Activated CD4-positive, alpha-beta T cell treated with anti-CD3 and anti-CD28 coated beads, Interleukin-2, amount 50 U/mL, for 24 hours (primary cell): ENCODE measurements around the gene BZW2.

Experiments used
- DNase-seq, 2 donors: peaks; one replicate each; pipeline ENCODE4 v3.0.0-alpha.2; 2020; ENCODE audit warnings: low read depth in 1 of 2, low spot score in 1 of 2

The BZW2 gene

GRCh38 chr7:16645593-16646471, at the start of gene BZW2, which contains the start of gene ANKMY2:
Gene BZW2, plus strand, starts transcription at chr7:16646181. Its CDS starts 19,263 bp downstream, at chr7:16665444.
Gene ANKMY2, minus strand, starts transcription at chr7:16645754. Its CDS starts 181 bp downstream, at chr7:16645573.
- DNase-seq, result peak; percentile 88 to 90

- DNase-seq, result no peak
Observed at GRCh38 chr7:16598015-16598414, 48.0 kb upstream of the BZW2 start.

- no peak for DNase-seq
Observed at GRCh38 chr7:16599860-16600259, 46.1 kb upstream of the BZW2 start.

- DNase-seq, result no peak
Observed at GRCh38 chr7:16603633-16604032, 42.3 kb upstream of the BZW2 start.

- no peak for DNase-seq
Observed at GRCh38 chr7:16604054-16604453, 41.9 kb upstream of the BZW2 start.

- no peak for DNase-seq
Observed at GRCh38 chr7:16606704-16607103, 39.3 kb upstream of the BZW2 start.

GRCh38 chr7:16609842-16610450, 36.0 kb upstream of the BZW2 start:
- no peak for DNase-seq

GRCh38 chr7:16611711-16612110, 34.3 kb upstream of the BZW2 start:
- no peak for DNase-seq

- DNase-seq, result no peak
Observed at GRCh38 chr7:16615228-16615627, 30.8 kb upstream of the BZW2 start.

- DNase-seq, result no peak
Observed at GRCh38 chr7:16616122-16616521, 29.9 kb upstream of the BZW2 start.

GRCh38 chr7:16616542-16616941, 29.4 kb upstream of the BZW2 start:
- DNase-seq, result no peak

DNA sequence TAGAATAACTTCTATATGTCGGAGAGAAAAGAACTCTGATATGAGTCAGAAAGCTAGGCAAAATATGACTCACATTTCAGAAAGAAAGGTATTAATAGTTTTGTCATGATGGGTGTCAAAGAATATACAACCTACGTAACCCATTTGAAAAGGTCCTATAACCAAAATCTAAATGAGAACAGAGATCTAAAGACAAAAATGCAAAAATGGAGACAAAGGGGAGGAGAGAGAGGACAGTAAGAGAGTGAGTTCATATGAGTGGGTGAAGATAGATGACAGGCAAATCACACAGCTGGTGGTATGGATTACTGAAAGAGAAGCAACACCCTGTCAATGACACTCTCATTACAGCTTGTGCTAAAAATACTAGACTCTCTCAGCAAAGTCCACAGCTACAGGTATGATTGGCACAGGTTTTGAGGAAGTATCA, 26.0 kb upstream of the BZW2 start:
- DNase-seq, result peak in 1 of 2 donors; percentile 35

GRCh38 chr7:16626388-16626787, 19.6 kb upstream of the BZW2 start:
- DNase-seq, result no peak

- DNase-seq, result no peak
Observed at GRCh38 chr7:16627236-16627635, 18.7 kb upstream of the BZW2 start.

DNA sequence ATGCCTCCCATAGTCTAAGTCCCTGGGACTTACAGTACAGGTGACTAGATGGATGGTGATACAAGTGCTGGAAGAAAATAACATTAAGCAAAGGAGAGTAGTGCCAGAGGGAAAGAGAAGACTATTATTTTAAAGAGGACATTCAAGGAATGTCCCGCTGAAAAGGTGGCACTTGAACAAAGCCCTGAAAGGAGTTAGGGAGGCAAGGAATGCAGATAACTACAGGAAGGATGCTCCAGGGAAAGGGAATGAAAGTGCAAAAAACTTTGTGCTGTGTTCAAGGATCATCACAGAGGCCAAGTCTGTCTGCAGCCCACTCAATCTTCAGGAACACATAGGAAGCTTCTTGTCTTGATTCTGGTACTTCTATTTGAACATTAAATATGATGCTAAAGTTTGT, 15.3 kb upstream of the BZW2 start:
- DNase-seq, result no peak

- DNase-seq, result no peak
Observed at GRCh38 chr7:16634271-16634738, 11.7 kb upstream of the BZW2 start.

- no peak for DNase-seq
Observed at GRCh38 chr7:16636555-16637101, 9.4 kb upstream of the BZW2 start.

- no peak for DNase-seq
Observed at GRCh38 chr7:16637379-16637778, 8.6 kb upstream of the BZW2 start.

DNA sequence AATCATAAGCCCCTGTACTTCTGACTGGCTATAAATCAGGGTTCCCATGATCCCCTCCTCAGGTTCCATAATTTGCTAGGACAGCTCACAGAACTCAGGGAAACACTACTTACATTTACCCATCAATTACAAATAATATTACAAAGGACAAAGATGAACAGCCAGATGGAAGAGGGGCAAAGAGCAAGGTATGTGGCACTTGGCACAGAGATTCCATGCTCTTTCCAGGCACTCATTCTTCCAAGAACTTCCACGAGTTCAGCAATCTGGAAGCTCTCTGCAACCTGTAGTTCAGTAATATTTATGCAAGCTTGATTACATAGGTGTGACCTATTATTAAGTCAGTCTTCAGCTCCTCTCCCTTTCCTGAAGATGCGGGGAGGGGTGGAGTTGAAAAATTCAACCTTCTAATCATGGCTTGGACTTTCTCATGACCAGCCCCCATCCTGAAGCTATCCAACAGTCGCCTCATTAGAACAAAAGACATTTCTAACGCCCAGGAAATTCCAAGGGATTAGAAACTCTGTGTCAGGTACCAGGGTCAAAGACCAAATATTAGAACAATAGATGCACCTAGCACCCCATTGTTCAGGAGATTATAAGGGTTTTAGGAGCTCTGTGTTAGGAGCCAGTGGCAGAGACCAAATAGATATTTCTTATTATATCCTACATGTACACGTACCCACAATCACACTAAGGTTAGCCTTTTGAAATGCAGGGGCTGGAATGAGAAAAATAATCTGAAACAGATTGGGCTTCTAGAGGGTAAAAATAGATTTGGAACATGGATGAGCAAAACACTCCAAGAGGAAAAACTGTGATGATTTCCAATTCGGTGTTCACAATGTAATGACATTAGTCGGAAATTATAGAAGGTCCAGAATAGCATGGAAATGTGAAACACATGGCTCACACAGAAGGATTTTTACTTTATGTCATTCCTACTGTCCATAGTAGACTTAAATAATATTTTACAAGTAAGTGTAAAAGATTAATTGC, 7.4 kb upstream of the BZW2 start:
- no peak for DNase-seq

DNA sequence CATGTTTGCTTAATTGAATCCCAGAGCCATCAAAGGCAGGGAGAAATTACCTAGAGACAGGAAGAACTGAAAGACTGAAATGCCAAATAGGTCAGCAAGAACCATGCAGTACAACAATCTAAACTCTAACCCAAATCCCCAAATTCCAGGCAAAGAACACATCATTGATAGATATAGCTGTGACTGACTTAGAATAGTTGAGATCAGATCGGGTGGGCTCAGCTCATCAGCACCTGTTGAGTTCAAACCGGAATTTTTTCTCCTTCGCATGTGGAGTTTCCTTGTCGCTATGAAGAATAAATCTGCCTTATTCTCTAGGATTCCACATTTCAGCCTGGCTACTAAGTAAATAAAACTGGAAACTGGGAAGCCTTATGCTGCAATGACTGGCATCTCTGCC, 1.8 kb upstream of the BZW2 start:
- no peak for DNase-seq
